HL-60 (cell line): ENCODE data around the gene KCNMA1.

Source experiments
- DNase-seq, 2 experiments: peaks; one replicate each; pipeline ENCODE4 v3.0.0-alpha.2; 2010 to 2020; ENCODE audit warnings: low read depth in 1 of 2, low spot score in 1 of 2
- H3K27ac ChIP-seq: fragments of 250-450 bp; sonication (Bioruptor Pico); replicated peaks from 2 replicates; pipeline ENCODE4 v1.5.1; 2020; ENCODE audit warnings: mild to moderate bottlenecking, moderate library complexity
- H3K27me3 ChIP-seq: fragments of 250-450 bp; sonication (Bioruptor Pico); 2 replicates; pipeline ENCODE4 v1.5.1; 2021; ENCODE audit warnings: mild to moderate bottlenecking, moderate library complexity; ENCODE audit not compliant: insufficient read depth, poor library complexity, severe bottlenecking
- H3K4me3 ChIP-seq: replicated peaks from 2 replicates; pipeline ENCODE4 v1.5.1; 2011; ENCODE audit warnings: mild to moderate bottlenecking, control low read depth, low read length; ENCODE audit not compliant: insufficient read depth
- GABPA ChIP-seq: IDR thresholded peaks from 2 replicates; pipeline ENCODE4 v1.6.1; 2012; ENCODE audit warnings: low read depth
- POLR2AphosphoS5 ChIP-seq: IDR thresholded peaks from 2 replicates; pipeline ENCODE4 v1.6.1; 2012; ENCODE audit warnings: low read depth
- SPI1 ChIP-seq: IDR thresholded peaks from 2 replicates; pipeline ENCODE4 v1.6.1; 2012; ENCODE audit warnings: low read depth, mild to moderate bottlenecking, borderline replicate concordance
- TF ChIP-seq, protein P1 (sequence below): IDR thresholded peaks from one replicate; pipeline ENCODE4 v1.5.1; 2011; ENCODE audit warnings: low read length, control low read depth, inconsistent platforms; ENCODE audit not compliant: insufficient read depth
- TF ChIP-seq, protein P2 (sequence below): IDR thresholded peaks from 2 replicates; pipeline ENCODE4 v1.6.1; 2012; ENCODE audit warnings: low read depth; ENCODE audit not compliant: insufficient replicate concordance

The KCNMA1 gene

GRCh38 chr10:77186936-77187335 lies 450.7 kb downstream of the KCNMA1 start:
- TF ChIP-seq, protein P1, sequence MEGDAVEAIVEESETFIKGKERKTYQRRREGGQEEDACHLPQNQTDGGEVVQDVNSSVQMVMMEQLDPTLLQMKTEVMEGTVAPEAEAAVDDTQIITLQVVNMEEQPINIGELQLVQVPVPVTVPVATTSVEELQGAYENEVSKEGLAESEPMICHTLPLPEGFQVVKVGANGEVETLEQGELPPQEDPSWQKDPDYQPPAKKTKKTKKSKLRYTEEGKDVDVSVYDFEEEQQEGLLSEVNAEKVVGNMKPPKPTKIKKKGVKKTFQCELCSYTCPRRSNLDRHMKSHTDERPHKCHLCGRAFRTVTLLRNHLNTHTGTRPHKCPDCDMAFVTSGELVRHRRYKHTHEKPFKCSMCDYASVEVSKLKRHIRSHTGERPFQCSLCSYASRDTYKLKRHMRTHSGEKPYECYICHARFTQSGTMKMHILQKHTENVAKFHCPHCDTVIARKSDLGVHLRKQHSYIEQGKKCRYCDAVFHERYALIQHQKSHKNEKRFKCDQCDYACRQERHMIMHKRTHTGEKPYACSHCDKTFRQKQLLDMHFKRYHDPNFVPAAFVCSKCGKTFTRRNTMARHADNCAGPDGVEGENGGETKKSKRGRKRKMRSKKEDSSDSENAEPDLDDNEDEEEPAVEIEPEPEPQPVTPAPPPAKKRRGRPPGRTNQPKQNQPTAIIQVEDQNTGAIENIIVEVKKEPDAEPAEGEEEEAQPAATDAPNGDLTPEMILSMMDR, result no peak
- TF ChIP-seq, protein P2, sequence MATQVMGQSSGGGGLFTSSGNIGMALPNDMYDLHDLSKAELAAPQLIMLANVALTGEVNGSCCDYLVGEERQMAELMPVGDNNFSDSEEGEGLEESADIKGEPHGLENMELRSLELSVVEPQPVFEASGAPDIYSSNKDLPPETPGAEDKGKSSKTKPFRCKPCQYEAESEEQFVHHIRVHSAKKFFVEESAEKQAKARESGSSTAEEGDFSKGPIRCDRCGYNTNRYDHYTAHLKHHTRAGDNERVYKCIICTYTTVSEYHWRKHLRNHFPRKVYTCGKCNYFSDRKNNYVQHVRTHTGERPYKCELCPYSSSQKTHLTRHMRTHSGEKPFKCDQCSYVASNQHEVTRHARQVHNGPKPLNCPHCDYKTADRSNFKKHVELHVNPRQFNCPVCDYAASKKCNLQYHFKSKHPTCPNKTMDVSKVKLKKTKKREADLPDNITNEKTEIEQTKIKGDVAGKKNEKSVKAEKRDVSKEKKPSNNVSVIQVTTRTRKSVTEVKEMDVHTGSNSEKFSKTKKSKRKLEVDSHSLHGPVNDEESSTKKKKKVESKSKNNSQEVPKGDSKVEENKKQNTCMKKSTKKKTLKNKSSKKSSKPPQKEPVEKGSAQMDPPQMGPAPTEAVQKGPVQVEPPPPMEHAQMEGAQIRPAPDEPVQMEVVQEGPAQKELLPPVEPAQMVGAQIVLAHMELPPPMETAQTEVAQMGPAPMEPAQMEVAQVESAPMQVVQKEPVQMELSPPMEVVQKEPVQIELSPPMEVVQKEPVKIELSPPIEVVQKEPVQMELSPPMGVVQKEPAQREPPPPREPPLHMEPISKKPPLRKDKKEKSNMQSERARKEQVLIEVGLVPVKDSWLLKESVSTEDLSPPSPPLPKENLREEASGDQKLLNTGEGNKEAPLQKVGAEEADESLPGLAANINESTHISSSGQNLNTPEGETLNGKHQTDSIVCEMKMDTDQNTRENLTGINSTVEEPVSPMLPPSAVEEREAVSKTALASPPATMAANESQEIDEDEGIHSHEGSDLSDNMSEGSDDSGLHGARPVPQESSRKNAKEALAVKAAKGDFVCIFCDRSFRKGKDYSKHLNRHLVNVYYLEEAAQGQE, result no peak
- TF ChIP-seq POLR2AphosphoS5, result no peak
- TF ChIP-seq GABPA, result no peak
- no peak for TF ChIP-seq SPI1
- Histone ChIP-seq H3K27ac (no peak overlapping the region), H3K4me3 (no peak overlapping the region), H3K27me3 (peaks cover 4% of the 10 kb centered on the region)
- DNase-seq, result no peak

DNA sequence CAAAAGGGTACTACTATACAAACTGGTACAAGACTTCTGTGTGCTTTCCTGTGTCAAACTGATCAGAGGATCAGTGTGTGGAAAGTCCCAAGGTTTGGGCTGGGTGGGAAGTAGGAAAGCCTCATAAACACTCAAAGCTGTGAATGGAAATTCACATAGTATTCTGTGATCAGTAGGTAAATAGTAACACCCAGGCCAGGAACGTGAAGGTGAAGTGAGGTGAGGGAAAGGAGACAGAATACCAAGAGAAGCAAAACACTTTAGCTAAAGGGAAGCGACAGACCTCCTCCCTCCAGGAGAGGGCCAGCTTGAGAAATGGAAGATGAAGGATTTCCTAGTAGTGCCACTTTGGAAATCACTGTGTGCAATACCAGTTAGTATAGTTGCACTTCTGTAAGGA lies 451.9 kb downstream of the KCNMA1 start:
- no peak for DNase-seq
- no peak overlapping the region for H3K27ac ChIP-seq
- TF ChIP-seq POLR2AphosphoS5 (no peak), GABPA (no peak), SPI1 (no peak)
- TF ChIP-seq, protein P2, result no peak
- TF ChIP-seq, protein P1, result no peak

GRCh38 chr10:77182803-77183202 lies 454.8 kb downstream of the KCNMA1 start:
- no peak overlapping the region for H3K27ac ChIP-seq
- H3K27me3 ChIP-seq, result peaks cover 4% of the 10 kb centered on the region
- H3K4me3 ChIP-seq, result no peak overlapping the region
- TF ChIP-seq POLR2AphosphoS5, result no peak
- no peak for TF ChIP-seq SPI1
- DNase-seq, result no peak

More for the DNA sequence above, 451.9 kb downstream of the KCNMA1 start:
- peaks cover 4% of the 10 kb centered on the region for H3K27me3 ChIP-seq
- no peak overlapping the region for H3K4me3 ChIP-seq

DNA sequence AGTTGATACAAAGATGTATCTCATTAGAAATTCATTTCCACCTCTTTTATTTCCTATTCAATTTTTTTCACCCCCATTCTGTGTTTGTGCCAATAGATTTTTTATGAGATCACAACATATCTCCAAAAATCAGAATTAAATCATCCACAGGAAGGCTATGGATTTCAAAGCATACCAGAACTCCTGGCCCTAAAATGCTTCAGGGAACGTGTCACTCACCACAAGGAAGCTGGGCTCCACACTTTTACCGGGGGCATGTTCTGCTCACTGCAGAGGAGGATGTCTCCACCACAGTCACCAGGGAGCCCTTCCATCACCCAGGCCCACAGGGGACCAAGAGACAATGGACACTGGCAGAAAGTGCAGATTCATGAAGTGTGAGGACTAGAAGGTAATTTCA lies 456.8 kb downstream of the KCNMA1 start:
- DNase-seq, result no peak
- Histone ChIP-seq H3K27ac (no peak overlapping the region), H3K4me3 (no peak overlapping the region), H3K27me3 (no peaks in the 10 kb centered on the region)
- TF ChIP-seq, protein P2, result no peak
- TF ChIP-seq, protein P1, result no peak
- TF ChIP-seq SPI1 (no peak), POLR2AphosphoS5 (no peak), GABPA (no peak)
